ENCODE measurements around the gene RBKS.
"Not testable (repeated sequence)": the region's sequence is repeated elsewhere in the genome, so short reads cannot be mapped to it uniquely, and the experiment has no call there.

RBKS gene

GRCh38 chr2:27906074-27906473 is 15.9 kb upstream of the RBKS start:
- DNase-seq (ENCODE audit: low read depth) = no peak

GRCh38 chr2:27904405-27904665 is 14.1 kb upstream of the RBKS start:
- no peak for DNase-seq (ENCODE audit: low read depth)

- DNase-seq (ENCODE audit: low read depth) = no peak
Measured at GRCh38 chr2:27903649-27904404, 13.6 kb upstream of the RBKS start.

- DNase-seq (ENCODE audit: low read depth) = no peak
Measured at GRCh38 chr2:27903018-27903417, 12.8 kb upstream of the RBKS start.

DNA sequence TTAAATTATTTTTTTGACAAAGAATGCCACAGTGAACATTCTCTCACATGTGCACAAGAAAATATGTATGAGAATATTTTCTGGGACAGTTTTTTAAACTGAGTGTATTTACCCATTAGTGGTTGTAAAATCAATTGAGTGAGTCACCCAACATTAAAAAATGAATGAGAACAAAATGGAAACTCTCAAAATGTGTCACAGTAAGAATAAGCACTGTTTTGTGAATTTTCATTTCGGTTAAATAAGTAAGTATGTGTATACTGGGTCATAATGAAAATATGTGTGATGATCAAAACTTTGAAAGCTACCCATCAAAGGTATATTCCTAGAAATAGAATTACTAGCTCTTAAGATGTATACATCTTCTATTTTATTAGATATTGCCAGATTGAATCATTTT is 11.9 kb upstream of the RBKS start:
- no peak for DNase-seq (ENCODE audit: low read depth)

DNA sequence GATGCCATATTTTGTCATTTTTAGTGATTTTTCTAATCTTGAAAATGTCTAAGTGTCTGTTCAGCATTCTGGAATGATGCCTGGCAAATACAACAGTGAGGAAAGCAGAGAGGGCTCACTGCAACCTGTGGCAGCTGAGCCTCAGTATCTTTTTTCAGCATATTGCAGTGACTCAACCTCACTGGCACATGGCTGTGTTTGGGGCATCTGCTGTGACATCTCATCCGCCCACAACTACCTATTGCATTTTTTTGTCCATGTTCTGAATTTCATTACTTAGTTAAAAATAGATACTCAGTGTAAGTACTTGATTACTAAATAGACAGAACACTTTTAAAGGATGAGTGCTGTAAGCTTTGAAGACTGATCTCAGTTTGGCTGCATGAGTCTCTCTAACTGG is 11.0 kb upstream of the RBKS start:
- DNase-seq (ENCODE audit: low read depth) = no peak

GRCh38 chr2:27897717-27898116 is 7.5 kb upstream of the RBKS start:
- DNase-seq (ENCODE audit: low read depth) = no peak

GRCh38 chr2:27893006-27893405 is 2.8 kb upstream of the RBKS start:
- no peak for DNase-seq (ENCODE audit: low read depth)

DNA sequence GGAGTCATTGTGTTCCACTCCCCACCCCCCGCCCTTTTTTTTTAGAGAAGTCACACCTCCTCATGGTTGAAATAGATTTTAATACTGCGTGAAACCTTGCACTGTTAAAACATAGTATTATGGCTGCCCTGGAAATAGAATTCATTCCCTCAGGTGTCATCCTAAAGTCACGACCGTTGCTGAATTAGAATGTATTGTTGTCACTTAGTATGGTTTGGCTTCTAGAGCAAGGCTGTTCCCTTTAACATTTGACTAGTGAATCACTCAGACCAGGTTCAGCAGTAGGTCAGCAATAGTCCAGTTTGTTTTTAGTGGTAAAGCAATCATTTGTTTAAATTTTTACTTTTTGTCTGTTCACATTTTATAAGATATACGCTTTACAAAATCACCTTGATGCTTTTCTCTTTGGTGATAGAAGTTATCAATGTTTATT is 1.5 kb upstream of the RBKS start:
- DNase-seq (ENCODE audit: low read depth) = no peak

DNA sequence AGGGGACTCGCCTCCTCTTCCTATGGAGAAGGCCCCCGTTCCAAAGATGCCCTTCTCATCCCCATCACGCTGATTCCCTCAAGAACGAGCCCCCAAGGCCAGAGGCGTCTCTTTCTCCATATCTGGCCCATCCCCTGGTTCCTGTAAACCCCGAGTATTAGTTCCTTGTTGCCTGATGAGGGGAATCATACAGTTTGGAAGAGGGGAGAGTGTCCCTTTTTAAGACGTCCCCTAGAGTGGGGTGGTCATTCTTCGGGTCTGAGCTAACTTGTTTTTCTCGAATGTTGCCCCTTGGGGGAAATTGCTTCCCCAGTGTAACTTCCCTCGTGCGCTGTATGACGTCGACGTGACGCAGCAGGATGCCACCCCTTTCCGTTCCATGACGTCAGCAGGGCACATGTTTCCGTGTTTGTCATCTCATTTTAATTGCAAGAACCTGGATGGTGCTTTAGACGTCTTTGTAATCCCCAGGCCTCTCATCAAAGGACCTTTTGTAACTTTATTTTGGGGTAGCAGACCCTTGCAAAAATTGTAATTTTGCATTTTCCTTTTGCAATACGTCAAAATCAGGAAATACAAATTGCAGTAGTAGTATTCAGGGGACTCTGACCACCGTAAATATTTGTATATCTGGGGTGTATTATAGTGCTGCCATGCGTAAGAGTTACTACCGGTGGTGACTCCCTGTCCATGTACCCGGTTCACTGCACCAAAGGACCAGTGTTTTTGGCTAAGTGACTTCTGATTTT is 911 bp upstream of the RBKS start:
- peak; percentile 74 for DNase-seq (ENCODE audit: low read depth)

DNA sequence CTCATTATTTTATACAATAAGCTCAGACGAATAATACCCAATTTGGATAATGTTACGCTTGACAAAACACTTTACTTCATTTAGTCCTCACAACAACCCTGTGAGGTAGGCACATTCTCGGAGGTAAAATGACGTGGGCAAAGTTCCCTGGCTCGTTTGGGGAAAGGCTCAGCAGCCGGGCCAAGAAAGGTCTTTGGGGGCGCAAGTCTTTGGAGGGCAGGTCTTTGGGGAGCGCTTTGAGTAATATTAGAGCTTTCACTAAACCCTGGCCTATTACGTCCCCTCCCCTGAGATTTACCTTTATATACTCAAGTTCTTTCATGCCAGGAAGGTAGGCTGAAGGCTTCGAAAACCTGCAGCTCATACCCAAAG is 427 bp downstream of the RBKS start:
- no peak for DNase-seq (ENCODE audit: low read depth)

- DNase-seq (ENCODE audit: low read depth) = no peak
Measured at GRCh38 chr2:27888790-27889189, 1.4 kb downstream of the RBKS start.

- DNase-seq (ENCODE audit: low read depth) = no peak
Measured at GRCh38 chr2:27887830-27888229, 2.4 kb downstream of the RBKS start.

DNA sequence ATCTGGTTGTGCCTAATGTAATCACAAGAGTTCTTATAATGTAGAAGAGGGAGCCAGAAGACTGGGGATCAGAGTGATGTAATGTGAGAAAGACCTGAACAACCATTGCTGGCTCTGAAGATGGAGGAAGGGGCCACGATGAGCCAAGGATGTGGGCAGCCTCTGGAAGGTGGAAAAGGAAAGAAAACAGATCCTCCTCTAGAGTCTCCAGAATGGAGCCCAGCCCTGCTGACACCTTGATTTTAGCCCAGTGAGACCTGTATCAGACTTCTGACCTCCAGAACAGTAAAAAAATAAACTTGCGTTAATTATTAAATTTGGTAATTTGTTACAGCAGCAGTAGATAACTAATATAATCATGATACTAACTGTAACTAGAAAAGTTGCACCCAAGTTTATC is 3.1 kb downstream of the RBKS start:
- no peak for DNase-seq (ENCODE audit: low read depth)

DNA sequence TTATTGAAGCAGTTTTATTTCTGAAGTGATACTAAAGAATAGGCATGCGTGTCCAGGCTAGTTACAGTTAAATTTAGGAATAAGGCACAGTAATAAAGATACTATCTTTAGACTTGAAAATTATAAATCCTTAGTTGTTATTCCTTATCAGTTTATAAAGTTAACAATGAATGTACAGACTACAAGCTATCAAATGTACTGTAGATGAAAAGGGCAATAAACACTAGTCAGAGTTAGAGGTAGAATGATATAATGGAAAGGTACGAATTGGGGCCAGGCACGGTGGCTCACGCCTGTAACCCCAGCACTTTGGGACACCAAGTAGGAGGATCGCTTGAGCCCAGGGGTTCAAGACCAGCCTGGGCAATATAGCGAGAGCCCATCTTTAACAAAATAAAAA is 3.9 kb downstream of the RBKS start:
- DNase-seq (ENCODE audit: low read depth) = no peak

DNA sequence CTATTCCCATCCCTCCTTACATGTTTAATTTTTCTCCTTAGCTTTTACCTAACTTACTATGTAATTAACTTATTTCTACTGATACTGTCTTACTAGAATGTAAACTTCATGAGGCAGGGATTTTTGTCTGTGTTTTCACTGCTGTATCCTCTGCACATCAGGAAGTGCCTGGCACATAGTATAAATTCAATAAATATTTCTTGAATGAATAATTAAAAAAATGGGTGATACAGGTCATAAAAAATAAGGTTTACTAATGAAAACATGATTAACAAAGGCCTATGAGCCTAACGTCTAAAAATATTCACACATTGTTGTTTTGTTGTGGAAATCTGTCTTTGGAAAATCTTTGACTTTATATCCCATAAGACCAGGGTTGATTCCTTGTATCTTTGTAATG is 4.5 kb downstream of the RBKS start:
- DNase-seq (ENCODE audit: low read depth) = no peak

- DNase-seq (ENCODE audit: low read depth) = no peak
Measured at GRCh38 chr2:27885234-27885633, 5.0 kb downstream of the RBKS start.

DNA sequence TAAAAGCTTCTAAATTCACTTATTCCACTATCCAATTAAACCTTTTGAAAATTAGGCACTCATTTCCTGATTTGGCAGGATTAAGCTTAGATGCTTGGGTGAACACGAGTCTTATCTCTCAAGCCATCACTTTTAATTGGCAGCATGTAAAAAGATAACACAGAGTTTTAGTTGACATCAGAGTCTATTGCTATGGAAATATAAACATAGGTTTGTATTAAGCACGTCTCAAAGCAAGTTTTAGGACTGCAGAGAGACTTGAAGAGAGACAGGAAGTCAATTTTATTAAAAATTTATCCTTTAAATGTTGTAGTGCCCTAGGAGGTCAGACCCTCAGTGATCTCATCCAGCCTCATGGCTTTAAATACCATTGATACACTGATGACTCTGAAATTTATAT is 5.6 kb downstream of the RBKS start:
- DNase-seq (ENCODE audit: low read depth) = no peak

GRCh38 chr2:27882584-27882922 is 7.6 kb downstream of the RBKS start:
- DNase-seq (ENCODE audit: low read depth) = not testable (repeated sequence)

DNA sequence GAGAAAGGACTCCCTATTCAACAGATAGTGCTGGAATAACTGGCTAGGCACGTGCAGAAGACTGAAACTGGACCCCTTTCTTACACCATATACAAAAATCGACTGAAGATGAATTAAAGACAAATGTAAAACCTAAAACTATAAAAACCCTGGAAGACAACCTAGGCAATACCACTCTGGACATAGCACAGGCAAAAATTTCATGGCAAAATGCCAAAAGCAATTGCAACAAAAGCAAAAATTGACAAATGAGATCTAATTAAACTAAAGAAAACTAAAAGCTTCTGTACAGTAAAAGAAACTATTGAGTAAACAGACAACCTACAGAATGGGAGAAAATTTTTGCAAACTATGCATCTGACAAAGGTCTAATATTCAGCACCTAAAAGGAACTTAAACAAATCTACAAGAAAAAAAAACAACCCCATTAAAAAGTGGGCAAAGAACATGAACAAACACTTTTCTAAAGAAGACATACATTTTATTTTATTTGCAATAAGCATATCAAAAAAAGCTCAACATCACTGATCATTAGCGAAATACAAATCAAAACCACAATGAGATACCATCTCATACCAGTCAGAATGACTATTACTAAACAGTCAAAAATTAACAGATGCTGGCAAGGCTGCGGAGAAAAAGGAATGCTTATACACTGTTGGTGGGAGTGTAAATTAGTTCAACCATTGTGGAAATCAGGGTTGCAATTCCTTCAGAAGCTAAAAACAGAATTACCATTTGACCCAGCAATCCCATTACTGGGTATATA is 8.2 kb downstream of the RBKS start:
- not testable (repeated sequence) for DNase-seq (ENCODE audit: low read depth)

- DNase-seq (ENCODE audit: low read depth) = no peak
Measured at GRCh38 chr2:27878825-27879224, 11.4 kb downstream of the RBKS start.

DNA sequence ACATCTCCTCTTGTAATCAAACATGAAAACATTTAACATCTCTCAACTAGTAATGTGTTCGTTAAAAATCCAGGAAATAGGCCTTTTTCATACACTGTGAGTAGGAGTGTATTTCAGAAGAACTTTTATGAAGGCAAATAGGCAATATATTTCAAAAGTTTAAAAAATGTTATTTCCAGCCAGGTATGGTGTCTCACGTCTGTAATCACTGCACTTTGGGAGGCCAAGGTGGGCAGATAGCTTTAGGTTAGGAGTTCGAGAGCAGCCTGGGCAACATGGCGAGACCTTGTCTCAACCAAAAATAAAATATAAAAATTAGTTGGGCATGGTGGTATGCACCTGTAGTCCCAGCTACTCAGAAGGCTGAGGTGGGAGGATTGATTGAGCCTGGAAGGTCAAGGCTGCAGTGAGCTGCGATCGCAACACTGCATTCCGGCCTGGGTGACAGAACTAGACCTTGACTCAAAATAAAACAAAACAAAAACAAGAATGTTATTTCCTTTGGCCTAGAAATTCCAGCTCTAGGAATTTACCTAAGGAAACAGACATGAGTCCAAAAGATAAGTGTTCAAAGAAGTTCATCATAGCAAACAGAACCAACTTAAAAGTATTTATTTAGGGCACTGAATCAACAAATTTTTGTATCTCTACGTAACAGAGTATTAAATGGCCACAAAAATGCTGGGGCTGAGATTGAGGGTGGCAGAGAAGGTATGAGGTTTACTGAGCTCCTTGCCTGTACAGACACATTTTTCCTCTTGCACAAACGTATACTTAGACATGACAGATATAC is 14.9 kb downstream of the RBKS start:
- no peak for DNase-seq (ENCODE audit: low read depth)

DNA sequence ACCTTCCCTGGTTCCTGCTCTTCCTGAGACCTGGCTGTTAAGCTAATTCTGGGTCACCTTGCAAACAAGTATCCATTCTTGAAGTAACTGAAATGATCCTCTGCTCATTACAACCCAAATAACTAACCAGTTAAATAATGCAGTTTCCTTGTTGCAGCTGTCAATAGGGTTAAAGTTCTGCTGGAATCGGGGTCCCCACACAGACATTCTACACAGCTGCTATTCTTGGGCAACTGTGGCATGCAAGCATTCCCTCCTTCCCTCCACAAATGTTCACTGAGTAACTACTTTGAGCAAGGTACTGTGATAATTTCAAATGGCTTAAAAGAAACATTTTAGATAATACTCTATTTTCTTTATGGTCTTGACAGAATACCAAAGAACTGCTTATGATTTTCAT is 17.1 kb downstream of the RBKS start:
- no peak for DNase-seq (ENCODE audit: low read depth)
